ENCODE data around the gene MYO1H. TPM values are rescaled to one million over a fixed set of nuclear protein-coding genes. Genes with fewer than 3 reads are reported as not detected.

MYO1H gene
- total RNA-seq, 1 experiment from 2014 or later = 0.26 TPM

- no peak for TF ChIP-seq CTCF (conservative IDR thresholded peaks at IDR 0.05)
- no peak overlapping the region for H4K5ac ChIP-seq (ENCODE audit: insufficient read length, low read depth, low read length)
- no peak overlapping the region for H2BK120ac ChIP-seq (ENCODE audit: low read depth, low read length, poor library complexity, severe bottlenecking)
- H3K79me2 ChIP-seq (ENCODE audit: insufficient read depth, low read length) = no peaks in the 10 kb centered on the region
- peaks cover 23 to 24% of the 10 kb centered on the region in 2 experiments for H3K4me1 Mint-ChIP-seq
- H3K27ac Mint-ChIP-seq = peak overlapping the region in 1 of 3 experiments; percentile 59; a peak in 1 of 7 replicates
- no peak overlapping the region for H3K9ac ChIP-seq (ENCODE audit: extremely low read depth, insufficient read length, low read length)
- no peaks in the 10 kb centered on the region for H3K9me3 ChIP-seq (ENCODE audit: control insufficient read depth, low read depth, low read length)
- no peak overlapping the region for H3K56ac ChIP-seq (ENCODE audit: insufficient read length, low read depth, low read length)
- H3K23ac ChIP-seq (ENCODE audit: insufficient read length, low read depth, low read length) = no peak overlapping the region
- no peak overlapping the region for H2BK15ac ChIP-seq (ENCODE audit: low read depth, low read length)
- no peak overlapping the region for H4K91ac ChIP-seq (ENCODE audit: insufficient read length, low read depth, low read length)
- H2BK5ac ChIP-seq (ENCODE audit: insufficient read length, low read length) = no peak overlapping the region
- H2AFZ ChIP-seq (ENCODE audit: low read length) = no peak overlapping the region
- no peaks in the 10 kb centered on the region; a peak in 1 of 5 replicates for H3K9me3 Mint-ChIP-seq
- no peaks in the 10 kb centered on the region for H3K36me3 Mint-ChIP-seq (ENCODE audit: insufficient read depth in 1 of 3, low read depth in 3 of 3)
- no peak overlapping the region for H2BK12ac ChIP-seq (ENCODE audit: insufficient read length, low read depth, low read length)
- H3K4ac ChIP-seq (ENCODE audit: low read depth, low read length) = no peak overlapping the region
- H3K79me1 ChIP-seq (ENCODE audit: insufficient read depth, low read depth, low read length, poor library complexity, severe bottlenecking) = no peaks in the 10 kb centered on the region
- H3K4me1 ChIP-seq (ENCODE audit: insufficient read depth, low read length) = peaks cover 2% of the 10 kb centered on the region; the same call in 1 of the 2 replicates
- no peaks in the 10 kb centered on the region for H3K23me2 ChIP-seq (ENCODE audit: insufficient read length, low read depth, low read length, poor library complexity, severe bottlenecking)
- H4K8ac ChIP-seq (replicated peaks; ENCODE audit: insufficient read length, low read depth, low read length) = no peak overlapping the region
- no peak overlapping the region for H3K4me2 ChIP-seq (ENCODE audit: insufficient read depth, insufficient read length, low read length)
- H3K18ac ChIP-seq (ENCODE audit: insufficient read length, low read depth, low read length) = no peak overlapping the region
- no peak overlapping the region for H3T11ph ChIP-seq (ENCODE audit: low read length)
- no peak overlapping the region for H2BK20ac ChIP-seq (ENCODE audit: low read depth, low read length, poor library complexity, severe bottlenecking)
- H3K14ac ChIP-seq (ENCODE audit: insufficient read depth, low read length) = no peak overlapping the region
- no peaks in the 10 kb centered on the region for H3K27me3 ChIP-seq (ENCODE audit: insufficient read depth, low read length)
- WGBS (ENCODE audit: extremely low coverage, insufficient read length, low lambda C conversion rate) = no CpG with 5 or more reads among the region's 6 CpGs
- no peaks in the 10 kb centered on the region; the same call in 1 of the 2 replicates for H3K27me3 Mint-ChIP-seq (ENCODE audit: low read depth)
- no peak for DNase-seq
- H3K4me3 Mint-ChIP-seq = no peak overlapping the region
- H2AK5ac ChIP-seq (ENCODE audit: insufficient read length, low read length) = no peak overlapping the region
- no peak overlapping the region for H3K27ac ChIP-seq (ENCODE audit: insufficient read length, low read depth, low read length)
- H4K20me1 ChIP-seq (ENCODE audit: control insufficient read depth, insufficient read depth, insufficient read length) = no peaks in the 10 kb centered on the region
These were observed 82.5 kb downstream of the MYO1H start for GRCh38 chr12:109430244-109430643.

Data from H9 (cell line).